ENCODE measurements around the gene BCLAF1. TPM values are rescaled to one million over a fixed set of nuclear protein-coding genes. Genes with fewer than 3 reads are reported as not detected.

BCLAF1 gene, protein sequence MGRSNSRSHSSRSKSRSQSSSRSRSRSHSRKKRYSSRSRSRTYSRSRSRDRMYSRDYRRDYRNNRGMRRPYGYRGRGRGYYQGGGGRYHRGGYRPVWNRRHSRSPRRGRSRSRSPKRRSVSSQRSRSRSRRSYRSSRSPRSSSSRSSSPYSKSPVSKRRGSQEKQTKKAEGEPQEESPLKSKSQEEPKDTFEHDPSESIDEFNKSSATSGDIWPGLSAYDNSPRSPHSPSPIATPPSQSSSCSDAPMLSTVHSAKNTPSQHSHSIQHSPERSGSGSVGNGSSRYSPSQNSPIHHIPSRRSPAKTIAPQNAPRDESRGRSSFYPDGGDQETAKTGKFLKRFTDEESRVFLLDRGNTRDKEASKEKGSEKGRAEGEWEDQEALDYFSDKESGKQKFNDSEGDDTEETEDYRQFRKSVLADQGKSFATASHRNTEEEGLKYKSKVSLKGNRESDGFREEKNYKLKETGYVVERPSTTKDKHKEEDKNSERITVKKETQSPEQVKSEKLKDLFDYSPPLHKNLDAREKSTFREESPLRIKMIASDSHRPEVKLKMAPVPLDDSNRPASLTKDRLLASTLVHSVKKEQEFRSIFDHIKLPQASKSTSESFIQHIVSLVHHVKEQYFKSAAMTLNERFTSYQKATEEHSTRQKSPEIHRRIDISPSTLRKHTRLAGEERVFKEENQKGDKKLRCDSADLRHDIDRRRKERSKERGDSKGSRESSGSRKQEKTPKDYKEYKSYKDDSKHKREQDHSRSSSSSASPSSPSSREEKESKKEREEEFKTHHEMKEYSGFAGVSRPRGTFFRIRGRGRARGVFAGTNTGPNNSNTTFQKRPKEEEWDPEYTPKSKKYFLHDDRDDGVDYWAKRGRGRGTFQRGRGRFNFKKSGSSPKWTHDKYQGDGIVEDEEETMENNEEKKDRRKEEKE
- 241 to 260 TPM (median 246 TPM) in 3 replicates for total RNA-seq

DNA sequence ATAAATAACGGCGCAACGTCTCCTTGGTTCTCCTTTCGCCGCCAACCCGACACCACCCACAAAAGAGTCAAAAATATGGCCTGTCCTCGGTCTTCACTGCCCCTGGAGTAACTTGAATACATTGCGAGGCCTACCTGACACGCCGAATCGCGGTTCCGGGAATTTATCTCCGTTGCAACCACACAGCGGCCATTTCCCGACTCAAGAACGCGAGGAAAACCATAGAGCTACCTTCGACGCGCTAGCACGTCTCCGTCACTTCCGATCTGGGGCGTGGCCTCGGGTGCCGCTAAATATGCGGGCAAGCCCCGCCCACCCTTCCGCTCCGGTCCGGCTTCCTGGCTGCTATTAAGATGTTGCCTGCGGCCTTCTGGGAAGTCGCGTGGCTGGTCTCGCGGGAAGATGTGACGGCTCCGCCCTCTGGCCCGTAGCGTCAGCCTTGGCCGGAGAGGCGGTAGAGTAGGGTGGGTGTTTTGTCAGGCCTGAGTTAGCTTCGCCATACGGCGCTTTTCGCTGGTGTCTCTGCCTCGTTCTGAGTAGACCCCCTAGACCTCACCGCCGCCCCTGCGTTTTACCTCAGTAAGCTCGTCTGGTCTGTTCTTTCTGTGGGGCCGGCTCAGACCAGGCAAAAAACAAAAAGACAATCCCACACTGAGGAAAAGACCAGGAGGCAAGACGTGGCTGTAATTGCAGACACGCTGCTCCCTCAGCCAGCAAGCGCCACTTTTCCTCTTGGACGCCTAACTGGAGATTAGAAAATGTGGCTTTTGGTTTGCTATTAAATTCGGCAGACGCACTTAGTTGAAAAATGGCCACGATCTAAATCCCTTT lies at the start of gene BCLAF1:
TSS of gene BCLAF1 (minus strand) at position 268 of the 831 bp plus-strand sequence. CDS start 9,980 bp downstream, outside the sequence.
- Mint-ChIP-seq H3K27me3 (ENCODE audit: low read depth) (no peaks in the 10 kb centered on the region), H3K4me1 (peaks cover 37% of the 10 kb centered on the region), H3K4me3 (peak within 1 kb of the TSS; percentile 99), H3K27ac (peak within 1 kb of the TSS; percentile 100), H3K36me3 (no peaks in the 10 kb centered on the region), H3K9me3 (no peaks in the 10 kb centered on the region)
- TF ChIP-seq, protein P1, sequence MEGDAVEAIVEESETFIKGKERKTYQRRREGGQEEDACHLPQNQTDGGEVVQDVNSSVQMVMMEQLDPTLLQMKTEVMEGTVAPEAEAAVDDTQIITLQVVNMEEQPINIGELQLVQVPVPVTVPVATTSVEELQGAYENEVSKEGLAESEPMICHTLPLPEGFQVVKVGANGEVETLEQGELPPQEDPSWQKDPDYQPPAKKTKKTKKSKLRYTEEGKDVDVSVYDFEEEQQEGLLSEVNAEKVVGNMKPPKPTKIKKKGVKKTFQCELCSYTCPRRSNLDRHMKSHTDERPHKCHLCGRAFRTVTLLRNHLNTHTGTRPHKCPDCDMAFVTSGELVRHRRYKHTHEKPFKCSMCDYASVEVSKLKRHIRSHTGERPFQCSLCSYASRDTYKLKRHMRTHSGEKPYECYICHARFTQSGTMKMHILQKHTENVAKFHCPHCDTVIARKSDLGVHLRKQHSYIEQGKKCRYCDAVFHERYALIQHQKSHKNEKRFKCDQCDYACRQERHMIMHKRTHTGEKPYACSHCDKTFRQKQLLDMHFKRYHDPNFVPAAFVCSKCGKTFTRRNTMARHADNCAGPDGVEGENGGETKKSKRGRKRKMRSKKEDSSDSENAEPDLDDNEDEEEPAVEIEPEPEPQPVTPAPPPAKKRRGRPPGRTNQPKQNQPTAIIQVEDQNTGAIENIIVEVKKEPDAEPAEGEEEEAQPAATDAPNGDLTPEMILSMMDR (IDR thresholded peaks at IDR 0.05; ENCODE audit: unreplicated experiment): no peak
- DNase-seq (ENCODE audit: low spot score in 2 of 2, unreplicated experiment in 2 of 2): peak; percentile 99 to 100

DNA sequence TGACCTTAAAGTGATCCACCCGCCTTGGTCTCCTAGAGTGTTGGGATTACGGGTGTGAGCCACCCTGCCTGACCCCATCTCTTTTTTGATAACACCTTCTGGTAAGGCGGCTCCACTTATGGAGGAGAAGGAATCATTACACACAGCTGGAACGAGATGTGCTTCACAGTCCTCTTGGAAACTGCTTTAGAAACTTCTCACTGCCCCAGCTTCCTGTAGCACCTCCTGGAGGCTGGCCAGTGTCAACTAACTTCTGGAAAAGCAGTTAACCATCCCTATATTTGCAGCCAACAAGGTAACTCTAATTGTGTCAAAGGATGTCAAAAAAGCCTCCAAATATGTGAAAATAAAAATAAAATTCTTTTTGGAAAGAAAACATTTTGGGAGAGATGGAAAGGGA lies 48.8 kb upstream of the BCLAF1 start:
- no peak for DNase-seq (ENCODE audit: low spot score in 2 of 2, unreplicated experiment in 2 of 2)
- TF ChIP-seq, protein P1 (IDR thresholded peaks at IDR 0.05; ENCODE audit: unreplicated experiment): no peak
- Mint-ChIP-seq H3K27ac (no peak overlapping the region), H3K4me1 (peaks cover 8% of the 10 kb centered on the region), H3K4me3 (no peak overlapping the region), H3K27me3 (ENCODE audit: low read depth) (no peaks in the 10 kb centered on the region), H3K36me3 (no peaks in the 10 kb centered on the region), H3K9me3 (no peaks in the 10 kb centered on the region)

DNA sequence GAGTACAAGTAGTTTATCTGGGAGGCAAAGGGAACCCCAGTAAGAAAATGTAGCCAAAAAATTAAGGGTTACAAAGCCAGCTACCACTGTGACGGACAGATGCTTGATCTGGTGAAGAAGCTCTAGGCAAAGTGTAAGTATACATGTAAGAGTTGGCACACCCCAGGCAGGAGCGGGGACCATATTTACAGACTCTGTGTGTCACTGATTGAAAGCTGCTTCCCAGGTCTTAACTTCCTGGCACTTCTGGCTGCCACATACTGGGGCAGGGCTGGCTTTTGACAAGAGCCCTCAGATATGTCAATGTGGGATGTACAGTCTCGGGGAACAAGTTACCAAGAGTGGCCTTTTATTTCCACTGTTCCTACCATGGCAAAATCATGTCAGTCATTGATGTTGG lies 48.0 kb upstream of the BCLAF1 start:
- H3K4me3 Mint-ChIP-seq: no peak overlapping the region
- peaks cover 8% of the 10 kb centered on the region for H3K4me1 Mint-ChIP-seq
- H3K27ac Mint-ChIP-seq: no peak overlapping the region
- TF ChIP-seq, protein P1 (IDR thresholded peaks at IDR 0.05; ENCODE audit: unreplicated experiment): no peak
- DNase-seq (ENCODE audit: low spot score in 2 of 2, unreplicated experiment in 2 of 2): no peak
- no peaks in the 10 kb centered on the region for H3K36me3 Mint-ChIP-seq
- no peaks in the 10 kb centered on the region for H3K27me3 Mint-ChIP-seq (ENCODE audit: low read depth)
- H3K9me3 Mint-ChIP-seq: no peaks in the 10 kb centered on the region

DNA sequence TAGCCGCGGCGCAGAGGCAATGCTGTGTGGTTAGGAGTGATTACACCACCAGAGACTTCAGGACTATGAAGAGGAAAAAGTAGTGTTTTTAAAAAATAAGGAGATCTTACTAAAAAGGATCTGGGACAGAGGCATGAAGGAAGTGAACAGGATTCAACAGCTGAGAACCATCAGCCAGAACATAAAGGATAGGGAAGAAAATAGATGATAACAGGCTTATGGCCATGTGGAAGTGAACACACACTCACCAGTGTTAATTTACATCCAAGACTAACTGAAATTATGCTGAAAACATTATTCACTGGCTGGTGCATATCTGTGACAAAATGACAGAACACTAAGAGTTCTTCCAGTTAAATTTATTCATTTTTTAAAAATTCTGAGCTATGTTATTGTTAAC lies 47.5 kb upstream of the BCLAF1 start:
- no peaks in the 10 kb centered on the region for H3K9me3 Mint-ChIP-seq
- no peak overlapping the region for H3K4me3 Mint-ChIP-seq
- TF ChIP-seq, protein P1 (IDR thresholded peaks at IDR 0.05; ENCODE audit: unreplicated experiment): no peak
- H3K27ac Mint-ChIP-seq: peak overlapping the region; percentile 44
- no peak for DNase-seq (ENCODE audit: low spot score in 2 of 2, unreplicated experiment in 2 of 2)
- H3K4me1 Mint-ChIP-seq: peaks cover 8% of the 10 kb centered on the region
- no peaks in the 10 kb centered on the region for H3K27me3 Mint-ChIP-seq (ENCODE audit: low read depth)
- no peaks in the 10 kb centered on the region for H3K36me3 Mint-ChIP-seq

DNA sequence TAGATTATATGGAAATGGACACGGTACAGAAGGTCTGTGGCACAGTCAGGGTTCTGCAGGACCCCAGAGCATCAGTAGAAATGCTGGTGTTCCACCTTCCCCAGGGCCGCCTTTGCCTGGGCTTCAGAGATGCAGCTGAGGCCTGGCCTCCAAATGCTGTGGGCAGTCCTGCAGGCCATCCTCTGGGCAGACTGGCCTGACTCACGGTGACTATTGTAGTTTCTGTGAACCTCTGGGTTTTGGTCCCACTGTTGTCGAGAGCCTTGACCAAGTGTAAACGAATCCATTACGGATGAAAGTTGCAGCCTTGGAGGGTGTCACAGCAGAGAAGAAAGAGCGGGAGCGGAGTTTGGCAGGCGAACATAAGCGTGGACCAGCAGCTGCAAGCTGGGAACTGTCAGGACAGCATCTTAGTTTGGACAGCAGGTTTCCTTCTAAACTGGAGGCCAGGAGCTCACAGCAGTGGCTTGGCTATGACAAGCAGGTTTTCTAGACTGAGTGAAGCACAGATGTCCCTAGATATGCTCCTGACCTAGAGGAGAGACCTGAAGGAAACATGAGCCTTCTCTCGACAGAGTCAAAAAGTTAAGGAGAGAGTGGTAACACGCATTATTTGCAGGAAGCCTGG lies 46.2 kb upstream of the BCLAF1 start:
- no peak overlapping the region for H3K27ac Mint-ChIP-seq

More for the DNA sequence above, 46.2 kb upstream of the BCLAF1 start:
- TF ChIP-seq, protein P1 (IDR thresholded peaks at IDR 0.05; ENCODE audit: unreplicated experiment): no peak
- Mint-ChIP-seq H3K27me3 (ENCODE audit: low read depth) (no peaks in the 10 kb centered on the region), H3K4me3 (no peak overlapping the region), H3K4me1 (peaks cover 8% of the 10 kb centered on the region), H3K36me3 (no peaks in the 10 kb centered on the region), H3K9me3 (no peaks in the 10 kb centered on the region)
- no peak for DNase-seq (ENCODE audit: low spot score in 2 of 2, unreplicated experiment in 2 of 2)

Measured in mesothelial cell of epicardium (in vitro differentiated cells).